Prostate gland (tissue), 2 donors: ENCODE data around the gene CTNNBL1.

Experiments
- CTCF ChIP-seq, 4 experiments: fragments of 200-600 bp in 2 of 4; fragments of 450-650 bp in 2 of 4; sonication (generic) in 2 of 4; IDR thresholded peaks; 1 replicate in 3 of 4; 2 replicates in 1 of 4; pipeline ENCODE4 v1.5.1; 2016 to 2019; ENCODE audit warnings: antibody characterized with exemption in 4 of 4, mild to moderate bottlenecking in 2 of 4, moderate library complexity in 2 of 4
- POLR2A ChIP-seq: fragments of 450-650 bp; IDR thresholded peaks from one replicate; pipeline ENCODE4 v1.6.1; 2016; ENCODE audit warnings: antibody characterized with exemption, mild to moderate bottlenecking

GRCh38 chr20:37668166-37668565, 25.7 kb upstream of the CTNNBL1 start:
- TF ChIP-seq CTCF (IDR thresholded peaks at IDR 0.05), result no peak
- TF ChIP-seq POLR2A, result no peak
